MM.1S (cell line): ENCODE measurements around the gene SLC31A2.

ENCODE experiments used
- DNase-seq: peaks from one replicate; pipeline ENCODE4 v3.0.0-alpha.2; 2015
- H2AFZ ChIP-seq: fragments of 300-600 bp; sonication (generic); 2 replicates; pipeline ENCODE4 v1.6.0; 2016; ENCODE audit warnings: antibody characterized with exemption, low read length
- H3F3A ChIP-seq: fragments of 300-600 bp; sonication (generic); 2 replicates; pipeline ENCODE4 v1.6.1; 2016; ENCODE audit warnings: mild to moderate bottlenecking, antibody characterized with exemption, low read length, moderate library complexity, mixed read lengths; ENCODE audit not compliant: insufficient read depth
- H3K27ac ChIP-seq: fragments of 300-600 bp; sonication (generic); 2 replicates; pipeline ENCODE4 v1.5.1; 2016; ENCODE audit warnings: mild to moderate bottlenecking, low read length
- H3K27me3 ChIP-seq: fragments of 300-600 bp; sonication (generic); replicated peaks from 2 replicates; pipeline ENCODE4 v1.6.0; 2016; ENCODE audit warnings: low read length; ENCODE audit not compliant: insufficient read depth
- H3K36me3 ChIP-seq: fragments of 300-600 bp; sonication (generic); replicated peaks from 2 replicates; pipeline ENCODE4 v1.6.1; 2016; ENCODE audit warnings: mild to moderate bottlenecking, low read length, mixed read lengths; ENCODE audit not compliant: insufficient read depth
- H3K4me1 ChIP-seq: fragments of 300-600 bp; sonication (generic); 2 replicates; pipeline ENCODE4 v1.6.1; 2016; ENCODE audit warnings: low read length, mixed read lengths
- H3K4me2 ChIP-seq: fragments of 300-600 bp; sonication (generic); 2 replicates; pipeline ENCODE4 v1.6.0; 2016; ENCODE audit warnings: low read depth, low read length
- H3K4me3 ChIP-seq: fragments of 300-600 bp; sonication (generic); 2 replicates; pipeline ENCODE4 v1.5.1; 2016; ENCODE audit warnings: low read length, mixed read lengths
- H3K79me2 ChIP-seq: fragments of 300-600 bp; sonication (generic); 2 replicates; pipeline ENCODE4 v1.6.1; 2016; ENCODE audit warnings: mixed run types, low read length, mixed read lengths
- H3K9ac ChIP-seq: fragments of 300-600 bp; sonication (generic); 2 replicates; pipeline ENCODE4 v1.6.1; 2016; ENCODE audit warnings: low read length, mixed read lengths
- H3K9me2 ChIP-seq: fragments of 300-600 bp; sonication (generic); replicated peaks from 2 replicates; pipeline ENCODE4 v1.6.1; 2016; ENCODE audit warnings: mild to moderate bottlenecking, low read length, mixed read lengths; ENCODE audit not compliant: insufficient read depth
- H3K9me3 ChIP-seq: fragments of 300-600 bp; sonication (generic); replicated peaks from 2 replicates; pipeline ENCODE4 v1.6.1; 2016; ENCODE audit warnings: mild to moderate bottlenecking, low read length, mixed read lengths; ENCODE audit not compliant: insufficient read depth
- H4K20me1 ChIP-seq: fragments of 300-600 bp; sonication (generic); 2 replicates; pipeline ENCODE4 v1.6.1; 2016; ENCODE audit warnings: mild to moderate bottlenecking, low read length, moderate library complexity, mixed read lengths; ENCODE audit not compliant: insufficient read depth
- CTCF ChIP-seq: fragments of 300-600 bp; sonication (generic); IDR thresholded peaks from 2 replicates; pipeline ENCODE4 v1.5.1; 2016; ENCODE audit warnings: antibody characterized with exemption, low read length, mixed read lengths
- EZH2 ChIP-seq: fragments of 300-600 bp; sonication (generic); optimal IDR thresholded peaks from 2 replicates; pipeline ENCODE3; 2017; ENCODE audit warnings: low read depth, mild to moderate bottlenecking, antibody characterized with exemption, low read length, mixed read lengths
- EZH2phosphoT487 ChIP-seq: fragments of 300-600 bp; sonication (generic); IDR thresholded peaks from 2 replicates; pipeline ENCODE4 v1.6.1; 2018; ENCODE audit warnings: antibody characterized with exemption, low read length

The SLC31A2 gene

GRCh38 chr9:113185271-113185670, 34.5 kb downstream of the SLC31A2 start:
- no peak for DNase-seq
- no peak for TF ChIP-seq EZH2phosphoT487
- no peak for TF ChIP-seq EZH2
- no peak for TF ChIP-seq CTCF
- Histone ChIP-seq H3F3A (no peaks in the 10 kb centered on the region), H3K9me2 (no peaks in the 10 kb centered on the region), H3K27me3 (no peaks in the 10 kb centered on the region), H3K9ac (no peak overlapping the region), H3K79me2 (no peaks in the 10 kb centered on the region), H3K4me3 (no peak overlapping the region), H3K4me1 (peaks cover 8% of the 10 kb centered on the region), H3K36me3 (peaks cover 25% of the 10 kb centered on the region; the same call in 1 of the 2 replicates), H3K9me3 (no peaks in the 10 kb centered on the region), H3K27ac (no peak overlapping the region), H3K4me2 (no peak overlapping the region), H2AFZ (no peak overlapping the region), H4K20me1 (no peaks in the 10 kb centered on the region)

- TF ChIP-seq EZH2phosphoT487 (no peak), EZH2 (no peak), CTCF (no peak)
- Histone ChIP-seq H2AFZ (no peak overlapping the region), H3K4me1 (no peaks in the 10 kb centered on the region), H4K20me1 (no peaks in the 10 kb centered on the region), H3K36me3 (peaks cover 26% of the 10 kb centered on the region), H3K9me2 (no peaks in the 10 kb centered on the region), H3K27ac (no peak overlapping the region), H3K9ac (no peak overlapping the region), H3K79me2 (no peaks in the 10 kb centered on the region), H3K4me2 (no peak overlapping the region), H3K9me3 (no peaks in the 10 kb centered on the region), H3K4me3 (no peak overlapping the region), H3F3A (no peaks in the 10 kb centered on the region), H3K27me3 (no peaks in the 10 kb centered on the region)
- no peak for DNase-seq
Measured at GRCh38 chr9:113186137-113186755, 35.4 kb downstream of the SLC31A2 start.

GRCh38 chr9:113187929-113188595, 37.3 kb downstream of the SLC31A2 start:
- no peaks in the 10 kb centered on the region for H3K9me2 ChIP-seq
- TF ChIP-seq EZH2phosphoT487 (no peak), EZH2 (no peak), CTCF (no peak)
- no peaks in the 10 kb centered on the region for H3K4me1 ChIP-seq
- H3K9ac ChIP-seq, result no peak overlapping the region
- H3K27ac ChIP-seq, result no peak overlapping the region
- no peaks in the 10 kb centered on the region for H3K79me2 ChIP-seq
- peaks cover 22% of the 10 kb centered on the region; the same call in 1 of the 2 replicates for H3K36me3 ChIP-seq
- H4K20me1 ChIP-seq, result no peaks in the 10 kb centered on the region
- H3K9me3 ChIP-seq, result no peaks in the 10 kb centered on the region
- H3K27me3 ChIP-seq, result no peaks in the 10 kb centered on the region
- H3K4me3 ChIP-seq, result no peak overlapping the region
- no peak for DNase-seq
- H2AFZ ChIP-seq, result no peak overlapping the region
- no peaks in the 10 kb centered on the region for H3F3A ChIP-seq
- H3K4me2 ChIP-seq, result no peak overlapping the region
